GM18526 (cell line): ENCODE data around the gene RAB34.

Experiments used
- POLR2A ChIP-seq: IDR thresholded peaks from 3 replicates; pipeline ENCODE4 v1.6.1; 2011; ENCODE audit not compliant: insufficient read length; ENCODE audit errors: extremely low read depth

The RAB34 gene

DNA sequence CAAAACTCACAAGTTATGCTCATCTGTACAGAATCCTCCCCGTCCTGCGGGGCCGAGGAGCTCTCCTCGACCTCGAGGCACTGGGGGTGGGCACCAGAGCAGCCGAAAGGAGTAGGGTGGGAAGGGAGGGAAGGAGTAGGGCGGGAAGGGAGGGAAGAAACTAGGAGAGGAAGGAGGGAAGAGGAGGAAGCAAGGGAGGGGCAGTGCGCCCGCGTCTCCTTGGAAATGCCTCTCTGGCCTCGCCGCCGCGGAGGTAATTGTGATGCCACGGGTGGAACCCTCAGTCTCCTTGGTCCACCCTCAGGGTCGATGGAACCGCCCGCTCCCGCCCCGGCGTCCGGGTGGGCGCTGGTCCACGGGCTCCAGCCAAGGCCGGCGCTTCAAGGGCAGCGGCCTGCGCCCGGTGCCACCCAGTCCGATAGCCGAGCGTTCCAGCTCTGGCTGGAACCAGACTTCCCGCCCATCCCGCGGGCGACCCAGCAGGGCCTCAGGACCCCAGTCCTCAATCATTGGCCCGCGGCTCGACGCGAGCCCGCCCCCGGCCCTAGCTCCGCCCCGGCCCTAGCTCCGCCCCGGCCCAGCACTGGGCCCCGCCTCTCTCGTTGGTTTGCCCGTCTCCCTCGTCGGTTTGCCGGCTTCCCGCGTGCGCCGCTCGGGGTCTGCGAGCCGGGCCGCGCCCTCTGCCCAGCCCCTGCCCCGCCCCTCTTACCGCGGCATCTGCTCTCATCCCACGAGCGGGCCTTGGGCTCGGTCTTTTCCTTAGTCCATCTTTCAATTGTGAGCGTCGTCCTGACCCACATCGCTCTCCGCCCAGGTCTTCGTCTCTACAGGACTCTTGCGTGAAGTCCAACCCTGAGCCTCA lies 6.6 kb downstream of the RAB34 start:
- peak; percentile 70 for TF ChIP-seq POLR2A

DNA sequence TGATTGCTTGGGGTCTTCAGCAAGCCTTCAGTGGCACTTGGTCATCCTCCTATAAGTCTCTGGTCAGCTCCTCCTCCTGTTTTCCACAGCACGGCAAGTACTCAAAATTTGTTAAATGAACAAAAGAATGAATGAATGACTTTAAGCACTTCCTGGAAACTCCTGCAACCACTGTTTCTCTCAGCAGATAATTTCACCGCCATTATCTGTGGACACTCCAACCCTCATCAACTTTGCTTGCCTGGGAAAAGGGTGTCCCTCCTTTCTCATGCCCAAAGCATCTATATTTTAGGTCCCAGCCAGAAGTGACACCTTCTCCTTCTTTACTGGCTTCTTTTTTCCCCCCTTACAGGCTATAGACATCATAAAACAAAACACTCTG lies 10.3 kb downstream of the RAB34 start:
- TF ChIP-seq POLR2A: no peak

DNA sequence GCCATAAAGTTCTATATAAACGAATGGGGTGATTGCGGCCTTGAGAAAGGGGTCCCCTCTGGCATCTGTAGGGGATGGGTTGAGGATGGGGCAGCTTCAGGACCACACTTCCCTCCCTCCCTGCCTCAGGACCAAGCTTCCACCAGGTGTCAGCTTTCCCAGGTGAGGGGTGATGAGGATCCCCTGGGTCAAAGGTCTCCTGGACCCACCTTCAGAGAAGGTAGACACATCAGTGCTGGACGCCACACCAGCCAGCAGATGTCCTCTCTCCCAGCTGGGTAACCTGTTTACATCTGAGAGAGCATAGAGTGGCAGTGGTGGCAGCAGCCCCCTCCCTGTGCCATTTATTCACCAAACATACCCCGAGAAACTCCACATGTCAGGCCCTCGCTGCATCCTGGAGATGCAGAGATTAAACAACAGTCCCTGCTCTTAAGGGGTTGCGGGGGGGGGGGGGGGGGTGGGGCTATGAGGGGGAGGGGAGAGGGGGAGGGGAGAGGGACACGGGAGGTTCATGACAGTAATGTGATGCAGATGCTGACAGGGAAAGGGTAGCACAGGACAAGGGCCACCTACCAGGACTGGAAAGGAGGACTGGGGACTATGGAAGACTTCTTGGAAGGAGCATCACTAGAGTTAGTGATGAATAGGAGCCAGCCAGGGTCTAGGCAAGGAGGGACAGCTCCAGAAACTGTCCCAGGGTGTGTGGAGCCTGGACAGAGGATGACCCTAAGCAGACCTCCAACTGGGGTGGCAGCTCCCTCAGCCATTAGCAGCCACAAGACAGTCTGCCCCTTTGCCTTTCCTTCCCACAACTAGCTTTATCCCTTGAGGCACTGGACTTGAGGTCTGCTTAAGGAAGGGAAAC lies 11.0 kb downstream of the RAB34 start:
- TF ChIP-seq POLR2A: no peak

DNA sequence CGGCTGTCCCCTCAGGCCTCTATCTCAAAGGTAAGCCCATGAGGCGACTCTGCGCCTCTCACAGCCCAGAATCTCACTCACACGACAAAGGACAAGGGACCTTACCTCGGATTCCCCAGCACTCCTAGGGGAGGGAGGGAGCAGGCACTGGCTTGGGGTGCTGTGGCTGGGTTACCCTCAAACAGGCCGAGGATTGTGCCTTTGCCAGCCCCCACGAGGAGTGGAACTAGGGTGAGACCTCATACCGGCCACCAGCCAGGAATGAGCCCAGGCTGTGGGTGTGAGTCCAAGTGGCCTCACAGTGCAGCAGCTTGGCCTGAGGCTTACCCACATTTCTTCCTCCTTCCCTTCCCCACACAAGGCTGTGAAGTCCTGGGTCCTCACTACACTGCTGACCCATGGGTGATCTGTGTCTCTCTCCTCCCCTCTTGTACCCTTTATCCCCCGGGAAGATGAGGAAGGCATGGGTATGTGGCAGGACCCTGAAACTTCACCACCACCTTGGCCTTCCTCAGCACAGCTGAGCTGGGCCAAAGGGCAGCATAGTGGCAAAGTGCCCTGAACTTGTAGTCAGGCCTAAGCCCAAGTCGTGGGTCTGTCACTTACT lies 11.8 kb downstream of the RAB34 start:
- TF ChIP-seq POLR2A: no peak

DNA sequence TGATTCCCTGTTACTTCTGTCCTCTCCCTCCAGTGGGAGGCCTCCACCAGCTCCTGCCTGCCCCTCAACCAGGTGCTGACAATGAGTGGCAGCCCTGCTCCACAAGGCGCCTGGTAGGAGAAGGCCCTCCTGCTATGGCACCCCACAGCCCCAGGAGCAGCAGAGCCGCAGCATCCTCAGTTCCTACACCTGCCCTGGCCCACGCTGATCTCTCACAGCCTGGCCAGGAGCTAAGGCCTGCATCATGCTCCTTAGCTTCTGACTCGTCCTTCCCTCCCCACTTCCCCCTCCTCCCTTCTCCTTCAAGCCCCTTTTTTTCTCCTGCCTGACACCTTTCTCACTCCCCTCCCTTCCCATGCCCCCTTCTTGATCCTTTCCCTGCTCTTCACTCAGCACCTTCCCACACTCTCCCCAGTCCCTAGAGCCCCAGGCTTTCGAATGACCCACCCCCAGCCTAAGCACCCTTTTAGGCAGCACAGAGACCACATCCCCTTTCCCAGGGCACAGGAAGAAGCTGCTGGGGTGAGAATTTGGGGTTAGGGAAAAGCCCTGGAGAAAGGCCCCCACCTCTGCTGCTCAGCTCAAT lies 12.5 kb downstream of the RAB34 start:
- no peak for TF ChIP-seq POLR2A

DNA sequence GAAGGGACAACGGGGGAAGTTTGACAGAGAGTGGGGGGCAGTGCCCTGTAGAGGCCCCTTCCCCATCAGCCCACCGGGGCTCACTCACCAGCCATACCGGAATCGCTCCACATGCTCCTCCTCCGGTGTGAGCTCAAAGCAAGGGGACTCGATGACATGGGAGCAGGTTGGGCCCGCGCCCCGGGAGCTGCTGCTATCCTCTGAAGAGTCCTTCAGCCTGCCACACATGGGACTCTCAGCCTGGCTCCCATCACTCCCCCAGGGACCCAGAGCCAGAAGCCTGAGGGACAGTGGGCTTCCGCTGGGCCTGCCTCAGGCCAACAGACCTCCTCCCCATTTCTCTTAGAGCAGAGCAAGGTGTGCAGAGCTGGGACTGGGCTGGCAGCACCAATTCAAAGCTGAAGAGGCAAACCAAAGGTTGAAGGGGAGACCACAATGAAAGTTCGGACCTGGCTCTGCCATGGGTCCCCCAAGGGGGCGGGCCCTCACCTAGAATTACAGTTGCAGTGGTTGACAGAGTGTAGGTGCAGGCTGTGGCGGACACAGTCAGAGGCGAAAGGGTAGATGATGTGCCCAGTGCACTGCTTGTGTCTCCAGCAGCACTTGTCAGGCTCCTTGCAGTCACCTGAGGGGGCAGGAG lies 13.3 kb downstream of the RAB34 start:
- no peak for TF ChIP-seq POLR2A

DNA sequence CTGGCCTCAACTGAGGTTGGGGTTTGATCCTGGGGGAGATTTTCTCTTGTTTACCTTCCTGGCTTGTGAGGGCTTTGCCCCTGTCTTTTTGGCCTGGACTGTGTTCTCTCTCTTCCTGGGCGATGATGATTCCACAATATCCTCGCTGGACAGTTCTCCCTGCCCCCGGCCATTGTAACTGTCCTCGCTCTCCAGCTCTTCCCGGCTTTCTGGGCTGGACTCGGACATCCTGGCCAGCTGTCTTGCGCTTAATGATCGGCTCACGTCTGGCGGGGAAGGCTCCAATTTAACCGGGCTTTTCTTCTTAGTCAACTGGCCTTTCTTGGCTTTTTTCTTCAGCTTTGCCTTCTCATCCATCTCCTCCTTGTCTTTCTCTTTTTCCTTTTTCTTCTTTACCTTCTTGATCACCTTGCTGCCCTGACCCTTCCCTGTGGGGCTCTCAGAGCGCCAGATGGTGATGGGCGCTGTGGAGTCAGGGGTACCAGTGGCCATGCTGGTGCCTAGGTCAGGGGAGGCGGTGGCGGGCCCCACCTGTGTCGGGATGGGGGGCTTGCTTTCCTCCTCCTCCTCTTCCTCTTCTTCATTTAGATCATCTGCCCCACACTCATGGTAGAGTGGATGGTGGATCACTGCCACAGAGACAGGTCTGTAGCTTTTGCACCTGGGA lies 14.0 kb downstream of the RAB34 start:
- no peak for TF ChIP-seq POLR2A

DNA sequence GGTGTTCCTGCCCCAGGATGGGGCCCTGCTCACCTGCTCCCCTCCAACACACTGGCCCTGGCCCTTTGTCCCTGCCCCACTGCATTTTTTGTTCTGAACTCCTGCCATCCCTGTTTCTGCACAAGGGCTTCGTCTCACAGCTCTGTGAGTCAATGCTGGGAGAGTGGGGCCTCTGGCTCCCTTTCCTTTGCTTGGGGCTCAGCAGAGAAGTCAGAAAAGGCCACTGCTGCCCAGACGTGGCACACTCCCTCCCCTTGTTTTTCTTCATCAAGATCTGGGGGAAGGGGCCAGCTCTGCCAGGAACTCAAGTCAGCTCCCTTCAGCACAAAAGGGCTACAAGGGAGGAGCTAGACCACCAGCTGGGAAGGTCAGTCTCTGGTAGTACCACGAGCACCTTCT lies 14.9 kb downstream of the RAB34 start:
- TF ChIP-seq POLR2A: no peak

DNA sequence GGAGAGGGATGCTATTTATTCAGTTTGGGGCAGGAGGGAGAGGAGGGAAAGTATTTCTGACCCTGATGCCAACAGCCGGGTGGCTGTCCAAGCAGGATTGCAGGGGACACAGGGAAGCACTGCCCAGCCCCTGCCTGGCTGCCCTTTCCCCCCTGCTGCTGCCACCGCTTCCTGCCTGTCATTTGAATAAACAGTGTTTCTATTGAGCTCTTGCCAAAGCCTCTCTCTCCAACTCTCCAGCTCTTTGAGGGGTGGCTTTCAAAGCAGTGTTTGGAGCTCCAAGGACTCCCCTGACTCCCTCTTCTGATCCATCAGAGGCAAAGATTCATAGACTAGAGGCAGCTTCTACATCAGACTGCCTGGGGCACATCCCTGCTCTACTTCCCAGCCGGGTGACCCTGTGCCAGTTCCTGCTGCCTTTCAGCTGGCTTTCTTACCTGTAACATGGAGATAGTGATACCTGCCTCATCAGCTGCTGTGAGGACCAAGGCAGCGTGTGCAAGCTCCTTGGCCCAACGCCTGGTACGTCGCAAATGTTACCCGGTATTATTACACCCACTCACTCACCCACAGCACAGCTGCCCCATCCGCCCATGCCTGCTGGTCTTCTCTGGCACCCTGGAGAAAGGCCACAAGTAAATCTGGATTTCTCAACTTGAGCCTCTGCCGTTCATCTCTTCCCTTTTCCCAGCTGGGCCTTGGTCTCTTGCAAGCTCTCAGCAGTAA lies 15.5 kb downstream of the RAB34 start:
- TF ChIP-seq POLR2A: no peak

DNA sequence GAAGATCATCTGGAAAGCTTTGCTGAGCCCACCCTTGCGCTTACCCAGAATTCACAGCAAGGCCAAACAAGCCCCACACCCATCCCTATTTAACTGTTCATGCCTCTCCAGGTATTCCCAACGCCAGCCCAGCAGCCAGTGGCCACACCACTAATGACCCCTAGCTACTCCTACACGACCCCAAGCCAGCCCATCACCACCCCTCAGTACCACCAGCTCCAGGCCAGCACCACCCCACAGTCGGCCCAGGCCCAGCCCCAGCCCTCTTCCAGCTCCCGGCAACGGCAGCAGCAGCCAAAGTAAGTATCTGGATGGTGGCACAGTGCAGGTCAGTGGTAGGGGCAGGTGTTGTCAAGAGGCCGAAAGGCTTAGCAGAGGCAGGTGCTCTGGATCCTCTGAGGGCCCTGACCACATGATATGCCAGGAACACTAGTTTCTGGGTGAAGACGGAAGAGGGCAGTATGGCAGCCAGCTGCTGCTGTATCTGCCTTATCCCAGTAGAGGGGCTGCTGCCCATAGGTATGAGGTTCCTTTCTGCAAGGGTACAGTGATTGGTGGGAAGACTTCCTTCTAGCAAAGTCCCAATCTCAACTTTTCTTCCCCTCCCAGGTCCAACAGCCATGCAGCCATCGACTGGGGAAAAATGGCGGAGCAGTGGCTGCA lies 16.7 kb downstream of the RAB34 start:
- no peak for TF ChIP-seq POLR2A

DNA sequence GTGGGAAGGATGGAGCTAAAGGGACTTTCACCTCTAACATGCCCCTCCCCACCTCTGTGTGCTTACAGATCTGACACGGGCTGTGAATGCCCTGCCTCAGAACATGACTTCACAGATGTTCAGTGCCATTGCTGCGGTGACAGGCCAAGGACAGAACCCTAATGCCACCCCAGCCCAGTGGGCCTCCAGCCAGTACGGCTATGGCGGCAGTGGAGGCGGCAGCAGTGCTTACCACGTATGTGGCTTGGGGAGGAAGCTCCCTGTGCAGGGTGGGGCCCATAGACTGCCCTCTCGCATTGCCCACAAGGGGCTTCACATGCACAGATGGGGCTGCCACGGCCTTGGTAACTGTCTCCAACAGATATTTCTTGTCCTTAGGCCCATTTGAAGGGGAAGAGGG lies 17.4 kb downstream of the RAB34 start:
- no peak for TF ChIP-seq POLR2A

DNA sequence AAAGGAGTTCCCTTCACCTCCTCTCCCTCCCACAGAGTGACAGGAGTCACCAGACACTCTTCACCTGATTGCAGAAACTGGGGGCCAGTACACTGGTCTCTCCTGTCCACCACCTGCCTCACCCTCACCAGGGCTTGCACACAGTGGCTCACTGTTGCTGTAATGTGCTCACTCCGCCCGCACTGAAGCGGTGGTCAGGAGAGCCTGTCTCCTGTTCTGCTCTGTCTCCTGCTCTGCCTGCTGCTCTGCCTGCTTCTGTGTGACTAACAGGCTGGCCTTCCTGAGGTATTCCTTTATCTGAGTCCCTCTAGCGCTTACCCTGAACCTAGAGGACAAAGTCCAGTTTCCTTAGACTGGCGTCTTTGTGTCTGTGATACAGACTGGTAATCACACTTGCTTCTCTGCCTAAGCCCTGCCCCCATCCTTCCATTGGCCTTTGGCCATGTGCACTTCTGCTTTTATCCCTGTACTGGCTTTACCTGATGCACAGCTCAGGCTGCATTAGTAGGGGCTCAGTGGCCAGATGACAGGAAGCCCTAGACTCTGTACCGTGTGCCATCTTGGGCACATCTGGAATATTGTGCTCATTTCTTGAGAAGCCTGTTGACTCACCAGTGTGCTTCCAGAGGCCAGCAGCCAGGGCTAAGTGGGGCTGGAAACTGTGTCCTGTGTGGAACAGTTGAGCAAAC lies 19.3 kb downstream of the RAB34 start:
- no peak for TF ChIP-seq POLR2A

DNA sequence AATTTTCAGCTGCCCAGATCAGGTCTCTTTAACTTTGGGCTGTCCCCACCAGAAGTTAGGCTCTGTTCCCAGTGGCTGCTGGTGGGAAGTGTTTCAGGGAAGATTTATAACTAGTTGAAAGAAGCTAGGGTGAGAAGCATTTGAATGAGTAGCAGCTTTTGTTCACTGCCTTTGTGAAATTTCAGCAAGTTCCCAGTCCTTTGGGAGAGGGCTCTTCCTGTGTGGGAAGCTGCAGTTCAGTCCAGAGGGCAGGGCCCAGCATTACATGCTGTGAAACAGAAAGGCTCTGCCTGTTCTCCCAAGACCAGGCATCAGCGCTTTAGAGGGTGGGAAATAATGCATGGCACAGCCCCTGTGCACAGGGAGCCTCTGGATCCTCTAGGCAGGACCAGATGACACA lies 23.8 kb downstream of the RAB34 start:
- TF ChIP-seq POLR2A: no peak
